Neural progenitor cell (in vitro differentiated cells): ENCODE results near the gene CLDN25. TPM values are rescaled to one million over a fixed set of nuclear protein-coding genes. Genes with fewer than 3 reads are reported as not detected.

ENCODE experiments used
- DNase-seq: peaks from one replicate; pipeline ENCODE4 v3.0.0-alpha.2; 2016; ENCODE audit warnings: low spot score
- H2AFZ ChIP-seq: fragments of 200-600 bp; sonication (generic); replicated peaks from 2 replicates; pipeline ENCODE4 v1.6.1; 2016; ENCODE audit warnings: antibody characterized with exemption
- H3F3A ChIP-seq: fragments of 200-600 bp; sonication (generic); 2 replicates; pipeline ENCODE4 v1.6.1; 2016; ENCODE audit warnings: antibody characterized with exemption, low read depth
- H3K27ac ChIP-seq: fragments of 200-600 bp; sonication (generic); 2 replicates; pipeline ENCODE4 v1.5.1; 2016; ENCODE audit warnings: mild to moderate bottlenecking
- H3K27me3 ChIP-seq: fragments of 200-600 bp; sonication (generic); 2 replicates; pipeline ENCODE4 v1.6.1; 2016; ENCODE audit warnings: mild to moderate bottlenecking, moderate library complexity
- H3K36me3 ChIP-seq: fragments of 200-600 bp; sonication (generic); 2 replicates; pipeline ENCODE4 v1.5.1; 2016
- H3K4me1 ChIP-seq: fragments of 200-600 bp; sonication (generic); 2 replicates; pipeline ENCODE4 v1.6.1; 2016; ENCODE audit warnings: mixed run types
- H3K4me2 ChIP-seq: fragments of 200-600 bp; sonication (generic); 2 replicates; pipeline ENCODE4 v1.6.1; 2016
- H3K4me3 ChIP-seq: fragments of 200-600 bp; sonication (generic); 2 replicates; pipeline ENCODE4 v1.5.1; 2016
- H3K79me2 ChIP-seq: fragments of 200-600 bp; sonication (generic); 2 replicates; pipeline ENCODE4 v1.6.1; 2016; ENCODE audit warnings: low read depth
- H3K9ac ChIP-seq: fragments of 200-600 bp; sonication (generic); 2 replicates; pipeline ENCODE4 v1.6.1; 2016
- H3K9me3 ChIP-seq: fragments of 200-600 bp; sonication (generic); 2 replicates; pipeline ENCODE4 v1.5.1; 2016; ENCODE audit warnings: low read depth
- H4K20me1 ChIP-seq: fragments of 200-600 bp; sonication (generic); 2 replicates; pipeline ENCODE4 v1.6.1; 2016; ENCODE audit warnings: low read depth
- H3K27ac Mint-ChIP-seq: 3 replicates; pipeline ENCODE4 v1.8.0; 2021; ENCODE audit warnings: mixed read lengths
- H3K27me3 Mint-ChIP-seq: 2 replicates; pipeline ENCODE4 v1.8.0; 2022; ENCODE audit warnings: low read depth, mild to moderate bottlenecking, inconsistent platforms, moderate library complexity, mixed read lengths; ENCODE audit not compliant: insufficient read depth
- H3K36me3 Mint-ChIP-seq: 3 replicates; pipeline ENCODE4 v1.8.0; 2021; ENCODE audit warnings: mixed read lengths
- H3K4me1 Mint-ChIP-seq: 3 replicates; pipeline ENCODE4 v1.8.0; 2021; ENCODE audit warnings: mixed read lengths
- H3K4me3 Mint-ChIP-seq: 3 replicates; pipeline ENCODE4 v1.8.0; 2021; ENCODE audit warnings: mild to moderate bottlenecking, moderate library complexity, mixed read lengths
- H3K9me3 Mint-ChIP-seq: 3 replicates; pipeline ENCODE4 v1.8.0; 2020; ENCODE audit warnings: mixed read lengths
- CTCF ChIP-seq: fragments of 200-600 bp; sonication (generic); IDR thresholded peaks from 2 replicates; pipeline ENCODE4 v1.5.1; 2017; ENCODE audit warnings: antibody characterized with exemption, mild to moderate bottlenecking
- EZH2 ChIP-seq: fragments of 200-600 bp; sonication (generic); IDR thresholded peaks from 2 replicates; pipeline ENCODE4 v1.6.1; 2017; ENCODE audit warnings: antibody characterized with exemption, mild to moderate bottlenecking, moderate library complexity
- EZH2phosphoT487 ChIP-seq: fragments of 200-600 bp; sonication (generic); IDR thresholded peaks from 2 replicates; pipeline ENCODE4 v1.6.1; 2017; ENCODE audit warnings: antibody characterized with exemption
- total RNA-seq: library from RNA; depleted of rRNA; stranded (reverse); fragments of >200 nt; gene quantifications from 2 replicates; pipeline ENCODE4 v1.2.3, GENCODE V29; 2015; ENCODE audit warnings: low replicate concordance

The CLDN25 gene
- total RNA-seq: not detected in 2 replicates

DNA sequence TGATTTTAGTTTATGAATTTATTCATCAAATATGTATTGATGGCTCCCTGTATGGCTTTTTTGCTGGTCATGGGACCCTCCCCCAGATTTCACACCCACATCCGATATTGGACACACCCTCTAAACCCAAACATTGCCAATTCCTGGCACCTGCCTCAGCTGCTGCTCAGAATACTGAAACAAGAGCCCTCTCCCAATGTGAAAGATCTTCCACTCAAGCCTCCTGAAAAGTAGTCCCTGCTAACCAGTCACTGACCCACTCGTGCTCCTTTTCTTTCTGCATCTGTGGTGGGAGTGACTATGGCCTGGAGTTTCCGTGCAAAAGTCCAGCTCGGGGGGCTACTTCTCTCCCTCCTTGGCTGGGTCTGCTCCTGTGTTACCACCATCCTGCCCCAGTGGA, at the start of gene CLDN25:
Gene CLDN25 (plus strand): TSS at position 301 of the 400 bp plus-strand sequence. CDS start 0 bp downstream, at position 301.
- H3K27me3 ChIP-seq: peaks cover 16% of the 10 kb centered on the region
- no peaks in the 10 kb centered on the region for H3K9me3 ChIP-seq
- H3K79me2 ChIP-seq: no peaks in the 10 kb centered on the region
- no peak within 1 kb of the TSS for H2AFZ ChIP-seq
- no peaks in the 10 kb centered on the region for H3F3A ChIP-seq
- TF ChIP-seq EZH2phosphoT487 (no peak), EZH2 (no peak), CTCF (no peak)
- H3K4me3 ChIP-seq: no peak within 1 kb of the TSS
- no peaks in the 10 kb centered on the region for H3K36me3 Mint-ChIP-seq
- H4K20me1 ChIP-seq: no peaks in the 10 kb centered on the region
- H3K9ac ChIP-seq: no peak within 1 kb of the TSS
- H3K4me1 ChIP-seq: no peaks in the 10 kb centered on the region
- no peak within 1 kb of the TSS for H3K4me2 ChIP-seq
- no peaks in the 10 kb centered on the region for H3K36me3 ChIP-seq
- no peak within 1 kb of the TSS for H3K27ac ChIP-seq
- H3K4me1 Mint-ChIP-seq: no peaks in the 10 kb centered on the region
- H3K4me3 Mint-ChIP-seq: no peak within 1 kb of the TSS
- H3K27ac Mint-ChIP-seq: no peak within 1 kb of the TSS
- H3K9me3 Mint-ChIP-seq: no peaks in the 10 kb centered on the region
- H3K27me3 Mint-ChIP-seq: peaks cover 9% of the 10 kb centered on the region
- no peak for DNase-seq

GRCh38 chr11:113730887-113731726, 48.5 kb upstream of the CLDN25 start:
- H3K9me3 ChIP-seq: no peaks in the 10 kb centered on the region
- H3K79me2 ChIP-seq: no peaks in the 10 kb centered on the region
- peaks cover 2% of the 10 kb centered on the region for H3K4me1 Mint-ChIP-seq
- H3K36me3 ChIP-seq: peaks cover 5% of the 10 kb centered on the region
- H3K4me3 Mint-ChIP-seq: no peak overlapping the region
- H3K4me1 ChIP-seq: no peaks in the 10 kb centered on the region
- no peak overlapping the region for H3K4me3 ChIP-seq
- H3K27ac ChIP-seq: no peak overlapping the region
- no peaks in the 10 kb centered on the region for H3K27me3 ChIP-seq
- peak; percentile 75 for DNase-seq
- H2AFZ ChIP-seq: no peak overlapping the region
- peaks cover 2% of the 10 kb centered on the region for H3K27me3 Mint-ChIP-seq
- peaks cover 17% of the 10 kb centered on the region for H3K36me3 Mint-ChIP-seq
- no peak overlapping the region for H3K4me2 ChIP-seq
- H4K20me1 ChIP-seq: no peaks in the 10 kb centered on the region
- H3K9me3 Mint-ChIP-seq: no peaks in the 10 kb centered on the region
- no peak overlapping the region for H3K9ac ChIP-seq
- peaks cover 5% of the 10 kb centered on the region for H3F3A ChIP-seq
- TF ChIP-seq EZH2phosphoT487 (no peak), CTCF (peak; percentile 75)
- H3K27ac Mint-ChIP-seq: no peak overlapping the region

- peaks cover 1% of the 10 kb centered on the region for H3K27me3 Mint-ChIP-seq
- Histone ChIP-seq H3K9me3 (no peaks in the 10 kb centered on the region), H3K4me3 (no peak overlapping the region), H3F3A (peaks cover 5% of the 10 kb centered on the region), H3K36me3 (peaks cover 9% of the 10 kb centered on the region), H3K4me2 (no peak overlapping the region), H3K9ac (no peak overlapping the region), H3K27me3 (no peaks in the 10 kb centered on the region), H3K4me1 (no peaks in the 10 kb centered on the region), H4K20me1 (no peaks in the 10 kb centered on the region), H3K27ac (no peak overlapping the region), H2AFZ (no peak overlapping the region), H3K79me2 (no peaks in the 10 kb centered on the region)
- H3K9me3 Mint-ChIP-seq: no peaks in the 10 kb centered on the region
- H3K4me1 Mint-ChIP-seq: peaks cover 2% of the 10 kb centered on the region
- H3K4me3 Mint-ChIP-seq: no peak overlapping the region
- H3K36me3 Mint-ChIP-seq: peaks cover 25% of the 10 kb centered on the region
- no peak for TF ChIP-seq EZH2phosphoT487
- no peak for TF ChIP-seq CTCF
- TF ChIP-seq EZH2: no peak
- H3K27ac Mint-ChIP-seq: no peak overlapping the region
- no peak for DNase-seq
These were observed 47.5 kb upstream of the CLDN25 start for GRCh38 chr11:113732092-113732491.
